Pancreas (tissue), 10 donors: ENCODE measurements around the gene CALCOCO1. TPM values are rescaled to one million over a fixed set of nuclear protein-coding genes. Genes with fewer than 3 reads are reported as not detected.

ENCODE experiments used
- ATAC-seq, 4 donors: fragments of 200-7000 bp; cut with Tn5 transposase; one replicate each; pipeline versions ENCODE4 v1.8.0 to v1.9.1; 2020; ENCODE audit warnings: mild to moderate bottlenecking in 4 of 4, moderate library complexity in 4 of 4
- DNase-seq, 6 donors: peaks; one replicate each; pipeline ENCODE4 v3.0.0-alpha.2; 2020
- FAIRE-seq: peaks from 2 replicates; lab custom pipeline; 2012; peaks lifted over from hg19 to GRCh38; lab: Jason Lieb, UNC
- H3K27ac ChIP-seq, 4 donors: fragments of 200-600 bp; sonication (generic); 1 replicate in 3 of 4; 2 replicates in 1 of 4; pipeline versions ENCODE4 v1.5.0 to v1.8.0; 2020
- H3K27me3 ChIP-seq, 4 donors: fragments of 200-600 bp; one replicate each; pipeline ENCODE4 v1.8.0; 2021
- H3K36me3 ChIP-seq, 3 donors: fragments of 200-600 bp; sonication (generic) in 1 of 3; one replicate each; pipeline versions ENCODE4 v1.5.0 to v1.8.0; 2020 to 2021
- H3K4me1 ChIP-seq, 3 donors: fragments of 200-600 bp; one replicate each; pipeline ENCODE4 v1.8.0; 2021
- H3K4me3 ChIP-seq, 4 donors: fragments of 200-600 bp; sonication (generic) in 2 of 4; one replicate each; pipeline versions ENCODE4 v1.5.0 to v1.8.0; 2020 to 2021
- H3K9me3 ChIP-seq, 4 donors: fragments of 200-600 bp; one replicate each; pipeline ENCODE4 v1.8.0; 2021
- WGBS, 2 donors: extraction: QIAGEN DNeasy Blood & Tissue Kit; methylation state at CpG; one replicate each; pipeline ENCODE4 v1.1.7; 2013; 5-methylcytosine and 5-hydroxymethylcytosine counted together
- intact Hi-C, 3 donors: fragments of 100-400 bp; cut with DNase I; formaldehyde crosslinking; loops; one replicate each; pipeline versions ENCODE4 v1.11.1 to v1.14.2; 2022
- polyA plus RNA-seq, 2 donors: library from polyadenylated mRNA; stranded (reverse); fragments of 200-250 nt; gene quantifications; one replicate each; pipeline ENCODE4 v1.2.3, GENCODE V29; 2013
- total RNA-seq, 6 donors: library from RNA; stranded (reverse); fragmentation: NEBNext Ultra II Directional in 4 of 6; extraction: Animal tissue kit (Norgen Biotek cat#: 25700) in 4 of 6; gene quantifications; one replicate each; pipeline versions ENCODE4 v1.2.1 to v1.2.4, GENCODE V29; 2021 to 2023
- TF ChIP-seq, protein P1 (sequence below), 4 donors: fragments of 200-600 bp; sonication (generic) in 3 of 4; IDR thresholded peaks; one replicate each; pipeline versions ENCODE4 v1.5.0 to v1.8.0; 2021; ENCODE audit warnings: antibody characterized with exemption in 4 of 4
- donor health status: healthy with polysubstance abuse.
- donor health status: DM: no; HTN: no; CAD: no; lungs with moderate emphysema.
- donor health status: DM: no; HTN: no; CAD: no.
- donor health status: control.
- donor health status: control.
- donor health status: Bipolar disorder and iron deficiency.
- donor health status: DM: yes; HTN: yes; CAD: no.
- donor health status: DM: no; HTN: no; CAD: no.
- donor health status: DM: no; HTN: no; CAD: no.
- donor health status: DM: yes; HTN: yes; CAD: no.

The CALCOCO1 gene
- total and polyA plus RNA-seq, 8 donors = 28.2 to 103 (median 75.2) TPM

DNA sequence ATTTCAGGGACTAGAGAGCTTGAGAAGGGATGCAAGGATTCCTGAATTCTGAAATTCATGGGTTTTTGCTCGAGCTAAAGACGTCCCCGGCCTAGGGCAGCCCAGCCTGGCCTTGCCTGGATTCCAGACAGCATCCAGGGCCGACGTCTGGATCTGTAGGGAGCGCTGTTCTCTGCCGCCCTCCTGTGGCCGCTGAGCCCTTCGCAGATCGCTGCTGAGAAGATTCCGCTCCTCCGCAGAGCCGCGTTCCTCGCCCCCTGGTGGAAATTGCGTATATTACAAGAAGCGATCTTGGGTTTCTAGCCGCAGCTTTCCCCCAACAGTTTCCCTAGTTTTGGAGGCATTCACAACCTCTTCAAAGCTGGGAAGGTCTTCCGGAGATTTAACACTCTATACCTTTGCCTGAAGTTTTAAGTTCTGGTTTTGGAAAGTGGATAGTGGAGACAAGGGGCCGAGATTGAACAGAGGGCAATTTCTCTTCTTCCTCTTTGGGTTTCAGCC lies 19.4 kb upstream of the CALCOCO1 start:
- no peak overlapping the region for H3K4me3 ChIP-seq
- ATAC-seq (peak; percentile 88 to 94 (median 91)), FAIRE-seq (peak; percentile 26), DNase-seq (peak; percentile 88 to 96 (median 94))
- H3K27ac ChIP-seq = no peak overlapping the region
- 0% methylated on average over 20 of the region's 20 CpGs for WGBS, 2 donors
- no peaks in the 10 kb centered on the region for H3K36me3 ChIP-seq
- intact Hi-C loops = loop anchor here in 1 of 3 donors (5.0 kb wide), 1 partner anchor 44 kb away; no protein-coding TSS in a partner anchor
- peaks cover 0 to 5% (median 0%) of the 10 kb centered on the region in 3 donors for H3K4me1 ChIP-seq
- H3K9me3 ChIP-seq = no peaks in the 10 kb centered on the region
- TF ChIP-seq, protein P1, sequence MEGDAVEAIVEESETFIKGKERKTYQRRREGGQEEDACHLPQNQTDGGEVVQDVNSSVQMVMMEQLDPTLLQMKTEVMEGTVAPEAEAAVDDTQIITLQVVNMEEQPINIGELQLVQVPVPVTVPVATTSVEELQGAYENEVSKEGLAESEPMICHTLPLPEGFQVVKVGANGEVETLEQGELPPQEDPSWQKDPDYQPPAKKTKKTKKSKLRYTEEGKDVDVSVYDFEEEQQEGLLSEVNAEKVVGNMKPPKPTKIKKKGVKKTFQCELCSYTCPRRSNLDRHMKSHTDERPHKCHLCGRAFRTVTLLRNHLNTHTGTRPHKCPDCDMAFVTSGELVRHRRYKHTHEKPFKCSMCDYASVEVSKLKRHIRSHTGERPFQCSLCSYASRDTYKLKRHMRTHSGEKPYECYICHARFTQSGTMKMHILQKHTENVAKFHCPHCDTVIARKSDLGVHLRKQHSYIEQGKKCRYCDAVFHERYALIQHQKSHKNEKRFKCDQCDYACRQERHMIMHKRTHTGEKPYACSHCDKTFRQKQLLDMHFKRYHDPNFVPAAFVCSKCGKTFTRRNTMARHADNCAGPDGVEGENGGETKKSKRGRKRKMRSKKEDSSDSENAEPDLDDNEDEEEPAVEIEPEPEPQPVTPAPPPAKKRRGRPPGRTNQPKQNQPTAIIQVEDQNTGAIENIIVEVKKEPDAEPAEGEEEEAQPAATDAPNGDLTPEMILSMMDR (IDR thresholded peaks at IDR 0.05) = peak; percentile 99 to 100 (median 100)
- H3K27me3 ChIP-seq = peaks cover 0 to 10% (median 5%) of the 10 kb centered on the region in 4 donors

DNA sequence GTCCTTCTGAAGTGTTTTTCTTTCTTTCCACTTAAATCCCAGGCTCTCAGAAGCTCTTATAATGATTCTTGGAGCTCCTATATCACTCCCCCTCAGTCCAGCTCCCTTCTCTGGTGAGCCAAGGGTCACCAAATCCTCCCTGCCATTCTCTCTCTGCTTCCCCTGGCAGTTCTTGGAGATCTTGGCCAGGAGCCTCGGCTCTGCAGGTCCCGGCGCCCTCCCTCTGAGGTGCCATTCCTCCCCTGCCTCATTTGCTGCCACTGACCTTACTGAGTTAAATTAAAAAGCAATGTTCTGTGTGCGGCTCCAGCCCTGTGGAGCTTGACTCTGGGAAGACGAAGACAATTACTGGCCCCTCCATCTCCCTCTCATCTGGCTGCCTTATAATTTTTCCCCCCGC lies 17.5 kb upstream of the CALCOCO1 start:
- 32 to 46% methylated on average over 6 of the region's 6 CpGs for WGBS, 2 donors
- peaks cover 0 to 16% (median 5%) of the 10 kb centered on the region in 4 donors for H3K27me3 ChIP-seq

DNA sequence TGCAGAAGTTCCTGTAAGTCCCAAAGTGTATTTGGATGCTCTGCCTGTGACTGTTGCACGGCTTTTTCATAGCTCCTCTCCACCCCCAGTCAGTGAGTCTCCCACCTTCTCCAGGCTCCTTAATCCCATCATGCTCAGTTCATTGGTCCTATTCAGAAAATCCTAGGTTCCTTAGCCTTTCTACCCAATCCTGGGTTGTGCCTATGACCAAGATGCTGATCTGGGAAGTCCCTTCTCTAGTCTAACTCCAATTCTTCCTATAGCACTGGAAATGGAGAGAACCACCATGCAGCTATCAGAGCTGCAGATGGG lies 16.8 kb upstream of the CALCOCO1 start:
- no peak overlapping the region for H3K4me3 ChIP-seq
- FAIRE-seq (no peak), DNase-seq (no peak), ATAC-seq (no peak)
- no peaks in the 10 kb centered on the region for H3K36me3 ChIP-seq
- no peaks in the 10 kb centered on the region for H3K9me3 ChIP-seq
- TF ChIP-seq, protein P1 (IDR thresholded peaks at IDR 0.05) = no peak
- no peak overlapping the region for H3K27ac ChIP-seq
- WGBS, 2 donors = 85 to 90% methylated on average over 1 of the region's 1 CpG
- peaks cover 0 to 7% (median 0%) of the 10 kb centered on the region in 3 donors for H3K4me1 ChIP-seq
- peaks cover 0 to 16% (median 5%) of the 10 kb centered on the region in 4 donors for H3K27me3 ChIP-seq
- intact Hi-C loops = no loop called here

More for the DNA sequence above, 17.5 kb upstream of the CALCOCO1 start:
- ATAC-seq (no peak), FAIRE-seq (no peak), DNase-seq (no peak)
- intact Hi-C loops = loop anchor here in 1 of 3 donors (5.0 kb wide), 1 partner anchor 42 kb away; no protein-coding TSS in a partner anchor
- Histone ChIP-seq H3K27ac (no peak overlapping the region), H3K9me3 (no peaks in the 10 kb centered on the region), H3K4me1 (peaks cover 0 to 4% (median 0%) of the 10 kb centered on the region in 3 donors), H3K36me3 (no peaks in the 10 kb centered on the region), H3K4me3 (no peak overlapping the region)
- TF ChIP-seq, protein P1 (IDR thresholded peaks at IDR 0.05) = no peak

DNA sequence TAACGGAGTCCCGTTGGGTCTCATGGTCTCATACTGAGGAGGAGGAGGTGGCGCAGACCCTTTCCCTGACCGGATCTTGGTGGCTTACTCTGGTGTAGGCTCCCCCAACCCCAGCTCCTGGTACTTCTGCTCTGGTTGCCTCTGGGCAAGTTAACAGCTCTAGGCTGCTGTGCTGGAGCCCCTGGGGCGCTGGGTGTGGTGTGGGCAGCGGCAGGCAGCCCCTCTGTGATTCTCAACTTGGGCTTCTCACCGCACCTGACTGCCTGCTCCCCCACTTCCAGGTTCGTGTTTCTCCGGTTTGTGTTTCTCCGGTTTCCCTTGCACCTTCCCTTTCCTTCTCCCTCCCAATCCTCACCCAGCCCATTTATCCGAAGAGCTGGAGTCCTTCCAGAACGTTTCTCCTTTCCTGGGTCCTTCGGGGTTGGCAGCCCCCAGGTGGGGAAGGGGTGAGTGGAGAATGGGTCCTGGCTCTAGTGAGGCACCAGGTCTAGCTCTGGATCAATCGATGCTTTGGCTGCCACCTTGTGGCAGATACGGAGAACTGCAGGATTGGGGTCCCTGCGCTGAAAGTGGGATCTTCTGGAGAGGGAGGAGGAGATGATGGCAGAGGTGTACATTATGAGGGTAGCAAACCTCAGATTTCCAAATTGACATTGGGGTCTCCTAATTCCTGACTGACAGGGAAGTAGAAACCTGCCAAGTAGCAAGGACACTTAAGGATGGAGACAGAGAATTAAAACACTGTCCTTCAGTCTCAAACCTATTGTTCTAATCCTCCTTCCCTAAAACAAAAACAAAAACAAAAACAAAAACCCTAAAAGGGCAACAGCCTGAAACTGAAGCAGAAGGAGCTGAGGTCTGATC lies 16.2 kb upstream of the CALCOCO1 start:
- H3K27ac ChIP-seq = no peak overlapping the region
- intact Hi-C loops = loop anchor here in 1 of 3 donors (2.0 kb wide), 1 partner anchor 41 kb away; no protein-coding TSS in a partner anchor
- H3K9me3 ChIP-seq = no peaks in the 10 kb centered on the region
- peak; percentile 61 to 75 (median 73) for ATAC-seq
- WGBS, 2 donors = 9 to 10% methylated on average over 16 of the region's 16 CpGs
- TF ChIP-seq, protein P1 (IDR thresholded peaks at IDR 0.05) = peak; percentile 80 to 91 (median 90)
- DNase-seq = peak in 5 of 6 donors; percentile 33 to 74 (median 71)
- FAIRE-seq = no peak
- peaks cover 0 to 16% (median 5%) of the 10 kb centered on the region in 4 donors for H3K27me3 ChIP-seq
- H3K36me3 ChIP-seq = no peaks in the 10 kb centered on the region
- H3K4me3 ChIP-seq = peak overlapping the region in 1 of 4 donors; percentile 23
- H3K4me1 ChIP-seq = peaks cover 0 to 7% (median 0%) of the 10 kb centered on the region in 3 donors
